ENCODE measurements around the gene MATN1.

DNA sequence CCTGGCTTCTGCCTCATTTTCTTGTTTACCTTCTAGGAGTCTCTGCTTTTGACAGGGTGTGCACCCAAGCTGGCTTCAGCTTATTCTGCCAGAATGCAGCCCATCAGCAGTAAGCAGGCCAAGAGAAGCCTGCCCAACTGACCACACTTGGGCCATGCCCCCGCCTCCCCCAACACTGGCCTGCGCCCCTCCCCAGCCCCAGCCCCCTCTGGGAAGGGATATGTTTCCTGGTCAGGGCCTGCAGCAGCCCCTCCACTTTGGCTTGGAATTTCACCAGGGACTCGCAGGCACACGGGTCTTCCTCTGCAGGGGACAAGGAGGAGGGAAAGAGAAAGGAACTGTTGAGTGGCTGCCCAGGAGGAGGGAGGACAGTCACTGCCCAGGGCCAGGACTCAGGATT is 9.4 kb downstream of the MATN1 start:
- no peak for TF ChIP-seq POLR2AphosphoS5 (IDR thresholded peaks at IDR 0.05)
- TF ChIP-seq EP300 (IDR thresholded peaks at IDR 0.05): no peak

All from suprapubic skin (tissue), 4 donors.